HepG2 (cell line): ENCODE data around the gene KIAA0930. TPM values are rescaled to one million over a fixed set of nuclear protein-coding genes. Genes with fewer than 3 reads are reported as not detected.

Source experiments
- BRCA1 ChIP-seq: sonication (generic); formaldehyde crosslinking; IDR thresholded peaks from 2 replicates; pipeline ENCODE4 v1.4.0; 2020; ENCODE audit warnings: missing genetic modification reagents
- CENPX ChIP-seq: sonication (generic); formaldehyde crosslinking; IDR thresholded peaks from 2 replicates; pipeline ENCODE4 v1.9.0; 2021; ENCODE audit warnings: mild to moderate bottlenecking, missing genetic modification reagents, moderate library complexity
- GATAD2A ChIP-seq: IDR thresholded peaks from 2 replicates; pipeline ENCODE4 v1.6.1; 2016
- HDAC1 ChIP-seq: sonication (generic); formaldehyde crosslinking; IDR thresholded peaks from 2 replicates; pipeline ENCODE4 v1.5.1; 2020; ENCODE audit warnings: mild to moderate bottlenecking, missing genetic modification reagents
- IRF2 ChIP-seq: IDR thresholded peaks from 2 replicates; pipeline ENCODE4 v1.6.1; 2018; ENCODE audit warnings: missing genetic modification reagents, missing compliant biosample characterization
- KDM1A ChIP-seq: IDR thresholded peaks from 2 replicates; pipeline ENCODE4 v1.6.1; 2016; ENCODE audit warnings: missing compliant biosample characterization
- KLF12 ChIP-seq: sonication (generic); formaldehyde crosslinking; IDR thresholded peaks from 2 replicates; pipeline ENCODE4 v1.4.0; 2020; ENCODE audit warnings: missing genetic modification reagents, borderline replicate concordance
- LCORL ChIP-seq, 2 experiments: fragments of 450-650 bp in 1 of 2; sonication (generic) in 1 of 2; formaldehyde crosslinking in 1 of 2; IDR thresholded peaks; 2 replicates each; pipeline versions ENCODE4 v1.5.0 to v1.6.1; 2017 to 2020; ENCODE audit warnings: antibody characterized with exemption in 1 of 2, missing genetic modification reagents in 1 of 2
- SNRNP70 ChIP-seq: fragments of 200-400 bp; formaldehyde crosslinking; IDR thresholded peaks from 2 replicates; pipeline ENCODE4 v1.6.1; 2017; ENCODE audit warnings: mild to moderate bottlenecking, low read depth, low read length, moderate library complexity
- SOX5 ChIP-seq: IDR thresholded peaks from 2 replicates; pipeline ENCODE4 v1.6.1; 2016; ENCODE audit warnings: borderline replicate concordance
- TGIF2 ChIP-seq: IDR thresholded peaks from 2 replicates; pipeline ENCODE4 v1.6.1; 2016; ENCODE audit warnings: control low read depth, missing compliant biosample characterization
- U2AF1 ChIP-seq: fragments of 200-400 bp; formaldehyde crosslinking; optimal IDR thresholded peaks from 2 replicates; pipeline ENCODE3; 2017; ENCODE audit warnings: mild to moderate bottlenecking, low read depth, low read length
- ZC3H13 ChIP-seq: sonication (generic); formaldehyde crosslinking; IDR thresholded peaks from 2 replicates; pipeline ENCODE4 v1.8.1; 2023; ENCODE audit warnings: mild to moderate bottlenecking, missing genetic modification reagents, moderate library complexity
- ZNF333 ChIP-seq: sonication (generic); formaldehyde crosslinking; IDR thresholded peaks from 2 replicates; pipeline ENCODE4 v1.4.0; 2020; ENCODE audit warnings: mild to moderate bottlenecking, missing genetic modification reagents, borderline replicate concordance
- ZNF451 ChIP-seq: sonication (generic); formaldehyde crosslinking; IDR thresholded peaks from 2 replicates; pipeline ENCODE4 v1.5.0; 2020; ENCODE audit warnings: mild to moderate bottlenecking, missing genetic modification reagents
- ZNF687 ChIP-seq: sonication (generic); formaldehyde crosslinking; IDR thresholded peaks from 2 replicates; pipeline ENCODE4 v1.5.1; 2020; ENCODE audit warnings: mild to moderate bottlenecking, missing genetic modification reagents, moderate library complexity
- ZZZ3 ChIP-seq: sonication (generic); formaldehyde crosslinking; IDR thresholded peaks from 2 replicates; pipeline ENCODE4 v1.4.0; 2020; ENCODE audit warnings: missing genetic modification reagents, mild to moderate bottlenecking, borderline replicate concordance
- polyA plus RNA-seq, 8 experiments: library from polyadenylated mRNA; depleted of rRNA in 3 of 8; stranded (reverse) in 7 of 8; unstranded in 1 of 8; fragments of >200 nt; fragmentation: Illumina TruSeq in 4 of 8; extraction: Trizol in 4 of 8; gene quantifications; 2 replicates each; pipeline versions ENCODE4 v1.2.1 to v1.2.3, GENCODE V29; 2011 to 2016; ENCODE audit warnings: low read depth in 4 of 8, missing spikeins in 1 of 8, mixed read lengths in 1 of 8; ENCODE audit not compliant: insufficient read depth in 1 of 8
- total RNA-seq, 5 experiments: library from RNA; depleted of rRNA; stranded (reverse); fragments of >200 nt; fragmentation: Illumina TruSeq; extraction: Trizol; gene quantifications; 2 replicates each; pipeline ENCODE4 v1.2.3, GENCODE V29; 2016; ENCODE audit warnings: low read depth in 1 of 5
- TF ChIP-seq, protein P1 (sequence below): sonication (generic); formaldehyde crosslinking; IDR thresholded peaks from 2 replicates; pipeline ENCODE4 v1.4.0; 2020; ENCODE audit warnings: missing genetic modification reagents, mild to moderate bottlenecking, borderline replicate concordance
- TF ChIP-seq, protein P2 (sequence below): IDR thresholded peaks from 2 replicates; pipeline ENCODE4 v1.6.1; 2016; ENCODE audit warnings: missing compliant biosample characterization, missing genetic modification reagents, borderline replicate concordance
- TF ChIP-seq, protein P3 (sequence below): sonication (generic); formaldehyde crosslinking; IDR thresholded peaks from 2 replicates; pipeline ENCODE4 v1.8.0; 2022; ENCODE audit warnings: mild to moderate bottlenecking, missing genetic modification reagents

The KIAA0930 gene
- total and polyA plus RNA-seq, 2 of the 13 experiments (the other 11 are each of a cell fraction or from before 2014, with no cell fraction given) = 27.0 to 38.2 TPM

- TF ChIP-seq, protein P1, sequence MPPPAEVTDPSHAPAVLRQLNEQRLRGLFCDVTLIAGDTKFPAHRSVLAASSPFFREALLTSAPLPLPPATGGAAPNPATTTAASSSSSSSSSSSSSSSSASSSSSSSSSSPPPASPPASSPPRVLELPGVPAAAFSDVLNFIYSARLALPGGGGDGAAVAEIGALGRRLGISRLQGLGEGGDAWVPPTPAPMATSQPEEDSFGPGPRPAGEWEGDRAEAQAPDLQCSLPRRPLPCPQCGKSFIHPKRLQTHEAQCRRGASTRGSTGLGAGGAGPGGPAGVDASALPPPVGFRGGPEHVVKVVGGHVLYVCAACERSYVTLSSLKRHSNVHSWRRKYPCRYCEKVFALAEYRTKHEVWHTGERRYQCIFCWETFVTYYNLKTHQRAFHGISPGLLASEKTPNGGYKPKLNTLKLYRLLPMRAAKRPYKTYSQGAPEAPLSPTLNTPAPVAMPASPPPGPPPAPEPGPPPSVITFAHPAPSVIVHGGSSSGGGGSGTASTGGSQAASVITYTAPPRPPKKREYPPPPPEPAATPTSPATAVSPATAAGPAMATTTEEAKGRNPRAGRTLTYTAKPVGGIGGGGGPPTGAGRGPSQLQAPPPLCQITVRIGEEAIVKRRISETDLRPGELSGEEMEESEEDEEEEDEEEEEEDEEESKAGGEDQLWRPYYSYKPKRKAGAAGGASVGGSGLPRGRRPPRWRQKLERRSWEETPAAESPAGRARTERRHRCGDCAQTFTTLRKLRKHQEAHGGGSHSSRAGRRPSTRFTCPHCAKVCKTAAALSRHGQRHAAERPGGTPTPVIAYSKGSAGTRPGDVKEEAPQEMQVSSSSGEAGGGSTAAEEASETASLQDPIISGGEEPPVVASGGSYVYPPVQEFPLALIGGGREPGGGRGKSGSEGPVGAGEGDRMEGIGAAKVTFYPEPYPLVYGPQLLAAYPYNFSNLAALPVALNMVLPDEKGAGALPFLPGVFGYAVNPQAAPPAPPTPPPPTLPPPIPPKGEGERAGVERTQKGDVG (CRISPR knock-in tag) = no peak
- TF ChIP-seq, protein P2, sequence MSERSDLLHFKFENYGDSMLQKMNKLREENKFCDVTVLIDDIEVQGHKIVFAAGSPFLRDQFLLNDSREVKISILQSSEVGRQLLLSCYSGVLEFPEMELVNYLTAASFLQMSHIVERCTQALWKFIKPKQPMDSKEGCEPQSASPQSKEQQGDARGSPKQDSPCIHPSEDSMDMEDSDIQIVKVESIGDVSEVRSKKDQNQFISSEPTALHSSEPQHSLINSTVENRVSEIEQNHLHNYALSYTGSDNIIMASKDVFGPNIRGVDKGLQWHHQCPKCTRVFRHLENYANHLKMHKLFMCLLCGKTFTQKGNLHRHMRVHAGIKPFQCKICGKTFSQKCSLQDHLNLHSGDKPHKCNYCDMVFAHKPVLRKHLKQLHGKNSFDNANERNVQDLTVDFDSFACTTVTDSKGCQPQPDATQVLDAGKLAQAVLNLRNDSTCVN (CRISPR knock-in tag) = no peak
- TF ChIP-seq SNRNP70 (no peak), ZC3H13 (CRISPR knock-in tag) (no peak), KLF12 (no peak), SOX5 (CRISPR knock-in tag) (peak; percentile 39; the same call in 1 of the 2 replicates), CENPX (CRISPR knock-in tag) (no peak), ZNF687 (CRISPR knock-in tag) (peak; percentile 83), ZNF333 (CRISPR knock-in tag) (0 out of 2 replicates have a peak, but pooled peaks have one; percentile 50), ZNF451 (CRISPR knock-in tag) (no peak), ZZZ3 (CRISPR knock-in tag) (no peak), BRCA1 (CRISPR knock-in tag) (no peak), KDM1A (CRISPR knock-in tag) (no peak), LCORL (IDR thresholded peaks at IDR 0.05) (no peak), LCORL (CRISPR knock-in tag; IDR thresholded peaks at IDR 0.05) (peak; percentile 94), IRF2 (no peak), HDAC1 (CRISPR knock-in tag) (peak; percentile 57; the same call in 1 of the 2 replicates), TGIF2 (CRISPR knock-in tag) (no peak), U2AF1 (no peak), GATAD2A (CRISPR knock-in tag) (peak; percentile 59)
- TF ChIP-seq, protein P3, sequence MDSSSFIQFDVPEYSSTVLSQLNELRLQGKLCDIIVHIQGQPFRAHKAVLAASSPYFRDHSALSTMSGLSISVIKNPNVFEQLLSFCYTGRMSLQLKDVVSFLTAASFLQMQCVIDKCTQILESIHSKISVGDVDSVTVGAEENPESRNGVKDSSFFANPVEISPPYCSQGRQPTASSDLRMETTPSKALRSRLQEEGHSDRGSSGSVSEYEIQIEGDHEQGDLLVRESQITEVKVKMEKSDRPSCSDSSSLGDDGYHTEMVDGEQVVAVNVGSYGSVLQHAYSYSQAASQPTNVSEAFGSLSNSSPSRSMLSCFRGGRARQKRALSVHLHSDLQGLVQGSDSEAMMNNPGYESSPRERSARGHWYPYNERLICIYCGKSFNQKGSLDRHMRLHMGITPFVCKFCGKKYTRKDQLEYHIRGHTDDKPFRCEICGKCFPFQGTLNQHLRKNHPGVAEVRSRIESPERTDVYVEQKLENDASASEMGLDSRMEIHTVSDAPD (CRISPR knock-in tag) = peak; percentile 77; the same call in 1 of the 2 replicates
These were observed 31.8 kb upstream of the KIAA0930 start (continued) for GRCh38 chr22:45272498-45272897.
